Dendritic cell treated with granulocyte-macrophage colony-stimulating factor and Interleukin-4, amounts not matched to agents 40 ng/mL and 50 ng/mL, for 4 days (primary cell): Measurements from ENCODE around the gene SP1.

Source experiments
- H3K27ac Mint-ChIP-seq: one replicate; pipeline ENCODE4 v1.8.0; 2022; ENCODE audit warnings: mild to moderate bottlenecking, mixed read lengths
- H3K27me3 Mint-ChIP-seq: one replicate; pipeline ENCODE4 v1.8.0; 2022; ENCODE audit warnings: mild to moderate bottlenecking, mixed read lengths
- H3K36me3 Mint-ChIP-seq: one replicate; pipeline ENCODE4 v1.8.0; 2022; ENCODE audit warnings: low read depth, mixed read lengths
- H3K4me1 Mint-ChIP-seq: one replicate; pipeline ENCODE4 v1.8.0; 2022; ENCODE audit warnings: low read depth, mixed read lengths
- H3K4me3 Mint-ChIP-seq: one replicate; pipeline ENCODE4 v1.8.0; 2022; ENCODE audit warnings: mild to moderate bottlenecking, moderate library complexity, mixed read lengths
- H3K9me3 Mint-ChIP-seq: one replicate; pipeline ENCODE4 v1.8.0; 2022; ENCODE audit warnings: mixed read lengths
- intact Hi-C: fragments of 100-400 bp; cut with micrococcal nuclease; formaldehyde crosslinking; loops from one replicate; pipeline ENCODE4 v1.15.0; 2022

The SP1 gene

GRCh38 chr12:53454707-53455106, 74.7 kb downstream of the SP1 start:
- H3K27me3 Mint-ChIP-seq = no peaks in the 10 kb centered on the region
- peaks cover 78% of the 10 kb centered on the region for H3K36me3 Mint-ChIP-seq
- H3K4me3 Mint-ChIP-seq = no peak overlapping the region
- no peak overlapping the region for H3K27ac Mint-ChIP-seq
- H3K4me1 Mint-ChIP-seq = peaks cover 26% of the 10 kb centered on the region
- no peaks in the 10 kb centered on the region for H3K9me3 Mint-ChIP-seq
- intact Hi-C loops = loop anchor here (5.0 kb wide), 1 partner anchor 273 kb away; the partner anchor contains the start of gene CALCOCO1

GRCh38 chr12:53456654-53457366, 76.8 kb downstream of the SP1 start:
- H3K27me3 Mint-ChIP-seq = no peaks in the 10 kb centered on the region
- H3K4me3 Mint-ChIP-seq = no peak overlapping the region
- intact Hi-C loops = no loop called here
- H3K27ac Mint-ChIP-seq = no peak overlapping the region
- peaks cover 99% of the 10 kb centered on the region for H3K36me3 Mint-ChIP-seq
- peaks cover 32% of the 10 kb centered on the region for H3K4me1 Mint-ChIP-seq
- no peaks in the 10 kb centered on the region for H3K9me3 Mint-ChIP-seq

GRCh38 chr12:53459097-53459496, 79.1 kb downstream of the SP1 start:
- H3K27ac Mint-ChIP-seq = no peak overlapping the region

GRCh38 chr12:53461059-53461458, 81.1 kb downstream of the SP1 start:
- H3K4me3 Mint-ChIP-seq = no peak overlapping the region

More at GRCh38 chr12:53459097-53459496, 79.1 kb downstream of the SP1 start:
- H3K9me3 Mint-ChIP-seq = no peaks in the 10 kb centered on the region
- no peak overlapping the region for H3K4me3 Mint-ChIP-seq
- H3K36me3 Mint-ChIP-seq = peaks cover 100% of the 10 kb centered on the region
- H3K4me1 Mint-ChIP-seq = peaks cover 39% of the 10 kb centered on the region
- H3K27me3 Mint-ChIP-seq = no peaks in the 10 kb centered on the region
- intact Hi-C loops = no loop called here

GRCh38 chr12:53461591-53461990, 81.6 kb downstream of the SP1 start:
- peaks cover 52% of the 10 kb centered on the region for H3K4me1 Mint-ChIP-seq
- H3K4me3 Mint-ChIP-seq = no peak overlapping the region
- H3K27ac Mint-ChIP-seq = no peak overlapping the region
- H3K9me3 Mint-ChIP-seq = no peaks in the 10 kb centered on the region
- intact Hi-C loops = no loop called here
- no peaks in the 10 kb centered on the region for H3K27me3 Mint-ChIP-seq
- peaks cover 100% of the 10 kb centered on the region for H3K36me3 Mint-ChIP-seq

More at GRCh38 chr12:53461059-53461458, 81.1 kb downstream of the SP1 start:
- H3K9me3 Mint-ChIP-seq = no peaks in the 10 kb centered on the region
- no peaks in the 10 kb centered on the region for H3K27me3 Mint-ChIP-seq
- H3K36me3 Mint-ChIP-seq = peaks cover 100% of the 10 kb centered on the region
- H3K27ac Mint-ChIP-seq = no peak overlapping the region
- H3K4me1 Mint-ChIP-seq = peaks cover 47% of the 10 kb centered on the region
- intact Hi-C loops = no loop called here

- Mint-ChIP-seq H3K9me3 (no peaks in the 10 kb centered on the region), H3K27ac (peak overlapping the region; percentile 15), H3K4me3 (no peak overlapping the region), H3K4me1 (peaks cover 58% of the 10 kb centered on the region), H3K27me3 (no peaks in the 10 kb centered on the region), H3K36me3 (peaks cover 100% of the 10 kb centered on the region)
- intact Hi-C loops = no loop called here
Observed at GRCh38 chr12:53462935-53463334, 83.0 kb downstream of the SP1 start.

- intact Hi-C loops = no loop called here
- no peak overlapping the region for H3K27ac Mint-ChIP-seq
- no peak overlapping the region for H3K4me3 Mint-ChIP-seq
- peaks cover 58% of the 10 kb centered on the region for H3K4me1 Mint-ChIP-seq
- H3K36me3 Mint-ChIP-seq = peaks cover 100% of the 10 kb centered on the region
- no peaks in the 10 kb centered on the region for H3K27me3 Mint-ChIP-seq
- H3K9me3 Mint-ChIP-seq = no peaks in the 10 kb centered on the region
Observed at GRCh38 chr12:53463802-53464560, 84.0 kb downstream of the SP1 start.

- Mint-ChIP-seq H3K36me3 (peaks cover 100% of the 10 kb centered on the region), H3K27ac (peak overlapping the region; percentile 74), H3K4me1 (peaks cover 58% of the 10 kb centered on the region), H3K9me3 (no peaks in the 10 kb centered on the region), H3K4me3 (peak overlapping the region; percentile 13), H3K27me3 (no peaks in the 10 kb centered on the region)
- intact Hi-C loops = loop anchor here (5.0 kb wide), 1 partner anchor 42 kb away; the partner anchor contains the start of gene NPFF
Observed at GRCh38 chr12:53464685-53465418, 84.9 kb downstream of the SP1 start.

GRCh38 chr12:53465679-53466078, 85.7 kb downstream of the SP1 start:
- peak overlapping the region; percentile 74 for H3K27ac Mint-ChIP-seq

More at GRCh38 chr12:53465679-53466078, 85.7 kb downstream of the SP1 start:
- Mint-ChIP-seq H3K4me3 (peak overlapping the region; percentile 30), H3K36me3 (peaks cover 100% of the 10 kb centered on the region), H3K9me3 (no peaks in the 10 kb centered on the region), H3K4me1 (peaks cover 52% of the 10 kb centered on the region), H3K27me3 (no peaks in the 10 kb centered on the region)
- intact Hi-C loops = loop anchor here (5.0 kb wide), 1 partner anchor 42 kb away; the partner anchor contains the start of gene NPFF
